GM20431 (cell line): Measurements from ENCODE around the gene SLAMF7.
"Not testable (repeated sequence)": the region's sequence is repeated elsewhere in the genome, so short reads cannot be mapped to it uniquely, and the experiment has no call there.

ENCODE experiments used
- in situ Hi-C: fragments of 300-500 bp; cut with MseI, MboI; formaldehyde crosslinking; loops from one replicate; pipeline ENCODE4 v1.15.0; 2020; ENCODE audit warnings: low sequenced_read_pairs; ENCODE audit not compliant: unreplicated experiment

SLAMF7 gene, protein sequence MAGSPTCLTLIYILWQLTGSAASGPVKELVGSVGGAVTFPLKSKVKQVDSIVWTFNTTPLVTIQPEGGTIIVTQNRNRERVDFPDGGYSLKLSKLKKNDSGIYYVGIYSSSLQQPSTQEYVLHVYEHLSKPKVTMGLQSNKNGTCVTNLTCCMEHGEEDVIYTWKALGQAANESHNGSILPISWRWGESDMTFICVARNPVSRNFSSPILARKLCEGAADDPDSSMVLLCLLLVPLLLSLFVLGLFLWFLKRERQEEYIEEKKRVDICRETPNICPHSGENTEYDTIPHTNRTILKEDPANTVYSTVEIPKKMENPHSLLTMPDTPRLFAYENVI

GRCh38 chr1:160739098-160739511, at the start of gene SLAMF7:
Gene SLAMF7 (plus strand): TSS chr1:160739247. CDS start chr1:160739302, 55 bp downstream.
- in situ Hi-C loops = no loop called here

DNA sequence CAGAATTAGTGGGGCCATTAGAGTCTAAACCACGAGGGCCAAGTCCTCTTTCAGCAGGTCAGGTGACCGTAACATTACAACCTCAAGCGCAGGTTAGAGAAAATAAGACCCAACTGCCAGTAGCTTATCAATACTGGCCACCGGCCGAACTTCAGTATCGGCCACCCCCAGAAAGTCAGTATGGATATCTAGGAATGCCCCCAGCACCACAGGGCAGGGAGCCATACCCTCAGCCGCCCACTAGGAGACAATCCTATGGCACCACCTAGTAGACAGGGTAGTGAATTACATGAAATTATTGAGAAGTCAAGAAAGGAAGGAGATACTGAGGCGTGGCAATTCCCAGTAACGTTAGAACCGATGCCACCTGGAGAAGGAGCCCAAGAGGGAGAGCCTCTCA, 46.7 kb upstream of the SLAMF7 start:
- in situ Hi-C loops = loop anchor here (25.0 kb wide), 1 partner anchor 270 kb away; the partner anchor contains the start of gene ITLN2

DNA sequence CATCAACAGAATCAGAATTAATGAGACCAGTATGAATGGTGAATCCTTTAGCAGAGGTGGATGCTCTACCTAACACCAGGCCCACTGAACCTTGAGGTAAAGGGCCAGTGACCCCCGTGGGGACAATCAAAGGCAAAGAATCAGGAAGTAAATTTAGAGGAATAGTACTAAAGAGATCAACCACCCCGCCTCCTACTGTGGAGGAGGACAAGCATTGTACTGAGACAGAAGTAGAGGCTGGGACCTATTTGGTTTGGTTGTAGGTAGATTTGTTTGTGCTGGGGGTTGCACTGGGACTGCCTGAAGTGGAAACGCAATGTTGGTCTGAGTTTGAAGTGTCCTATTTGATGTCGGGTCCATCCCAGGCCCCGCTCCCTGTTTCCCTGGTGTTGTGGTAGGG, 36.9 kb upstream of the SLAMF7 start:
- in situ Hi-C loops = no loop called here

- in situ Hi-C loops = no loop called here
Measured at GRCh38 chr1:160704250-160704649, 34.8 kb upstream of the SLAMF7 start.

- in situ Hi-C loops = not testable (repeated sequence)
Measured at GRCh38 chr1:160705212-160705621, 33.8 kb upstream of the SLAMF7 start.

DNA sequence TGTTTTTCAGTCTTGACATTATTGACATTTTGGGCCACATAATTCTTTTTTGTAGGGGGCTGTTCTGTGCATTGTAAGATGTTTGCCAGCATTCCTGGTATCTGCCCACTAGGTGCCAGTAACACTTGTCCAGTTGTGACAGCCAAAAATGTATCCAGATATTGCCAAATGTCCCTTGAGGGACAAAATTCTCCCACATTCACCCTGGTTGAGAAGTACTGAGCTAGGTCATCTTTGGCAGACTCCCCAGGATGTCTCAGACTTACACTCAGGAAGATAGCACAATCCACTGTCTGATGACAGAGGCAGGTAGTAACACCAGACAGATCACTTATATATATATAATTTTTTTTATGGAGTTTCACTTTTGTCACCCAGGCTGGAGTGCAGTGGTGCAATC, 33.3 kb upstream of the SLAMF7 start:
- in situ Hi-C loops = no loop called here

- in situ Hi-C loops = no loop called here
Measured at GRCh38 chr1:160706526-160707235, 32.4 kb upstream of the SLAMF7 start.

- in situ Hi-C loops = no loop called here
Measured at GRCh38 chr1:160707236-160708064, 31.6 kb upstream of the SLAMF7 start.

DNA sequence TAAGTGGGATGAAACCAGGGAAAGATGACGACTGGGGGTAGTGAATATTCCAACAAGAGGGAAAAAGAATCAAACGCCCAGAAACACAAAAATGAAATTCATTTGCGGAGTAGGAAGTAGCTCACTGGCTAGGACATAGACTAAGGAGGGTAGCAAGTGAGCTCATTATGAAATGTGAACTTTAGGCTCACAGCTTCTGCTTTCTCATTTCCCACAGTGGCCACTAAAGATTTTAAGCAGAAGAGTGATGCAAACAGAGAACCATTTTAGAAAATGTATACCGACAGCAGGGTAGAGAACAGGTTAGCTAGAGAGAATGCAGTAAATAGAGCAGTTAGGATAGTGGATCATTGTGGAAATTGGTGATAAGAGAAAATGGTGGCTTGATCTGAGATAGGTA, 30.9 kb upstream of the SLAMF7 start:
- in situ Hi-C loops = no loop called here

- in situ Hi-C loops = no loop called here
Measured at GRCh38 chr1:160708801-160709200, 30.2 kb upstream of the SLAMF7 start.

DNA sequence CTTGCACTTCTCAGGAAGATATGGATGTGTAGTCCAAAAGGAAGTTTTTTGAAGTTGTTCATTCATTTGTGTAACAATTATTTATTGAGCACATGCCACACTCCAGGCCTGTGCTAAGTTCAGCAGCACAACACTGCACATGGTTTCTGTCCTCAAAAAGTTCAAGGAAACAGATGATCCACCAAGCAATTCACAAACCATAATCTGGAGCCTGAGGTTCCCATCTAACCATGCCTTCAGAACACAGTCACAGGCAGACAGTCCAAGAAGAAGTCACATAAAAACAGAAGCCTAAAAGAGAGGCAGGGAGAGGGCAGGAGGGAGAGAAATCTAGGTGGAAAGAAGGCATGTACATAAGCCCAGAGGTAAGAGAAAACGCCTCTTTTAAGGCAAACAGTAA, 29.3 kb upstream of the SLAMF7 start:
- in situ Hi-C loops = no loop called here

DNA sequence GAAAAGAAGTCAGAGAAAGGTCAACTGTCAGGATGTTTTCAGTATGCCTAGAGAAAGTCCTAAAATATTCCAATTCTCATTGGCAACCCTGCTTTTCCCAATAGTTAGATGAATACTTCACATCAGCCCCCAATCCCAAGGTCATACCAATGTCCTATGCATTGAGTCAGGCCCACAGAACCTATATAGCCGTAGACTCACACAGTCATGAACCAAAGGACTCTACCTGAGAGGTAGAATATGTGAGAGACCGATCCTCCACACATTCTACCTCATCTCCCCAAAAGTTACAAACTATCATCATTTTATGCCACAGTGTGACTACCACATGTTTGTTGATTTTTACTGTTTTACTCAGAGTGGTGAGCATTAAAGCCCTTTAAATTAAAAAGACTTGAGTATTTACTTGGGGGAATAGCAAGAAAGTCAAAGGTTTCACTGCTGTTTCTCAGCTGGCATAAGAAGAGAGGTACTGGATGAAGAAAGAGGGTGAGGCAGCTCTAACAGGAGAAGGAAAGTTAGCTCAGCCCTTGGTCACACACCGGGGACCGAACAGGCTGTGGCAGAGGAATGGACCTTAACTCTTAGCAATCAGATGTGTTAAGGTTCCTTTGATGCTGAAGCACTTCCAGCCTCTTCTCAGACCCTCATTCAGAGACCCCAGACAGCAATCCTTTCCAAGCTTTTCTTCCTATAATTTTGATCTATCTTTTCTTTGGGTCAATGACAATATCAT, 28.4 kb upstream of the SLAMF7 start:
- in situ Hi-C loops = no loop called here

GRCh38 chr1:160711276-160711601, 27.8 kb upstream of the SLAMF7 start:
- in situ Hi-C loops = no loop called here

GRCh38 chr1:160711602-160712311, 27.3 kb upstream of the SLAMF7 start, which contains the start of gene CD48:
Gene CD48 (minus strand): TSS chr1:160711822. CDS start chr1:160711763, 59 bp downstream.
- in situ Hi-C loops = no loop called here

- in situ Hi-C loops = not testable (repeated sequence)
Measured at GRCh38 chr1:160712525-160713080, 26.4 kb upstream of the SLAMF7 start.

GRCh38 chr1:160713161-160713560, 25.9 kb upstream of the SLAMF7 start:
- in situ Hi-C loops = no loop called here

GRCh38 chr1:160714034-160714648, 24.9 kb upstream of the SLAMF7 start:
- in situ Hi-C loops = not testable (repeated sequence)

GRCh38 chr1:160716013-160716412, 23.0 kb upstream of the SLAMF7 start:
- in situ Hi-C loops = no loop called here

- in situ Hi-C loops = no loop called here
Measured at GRCh38 chr1:160717306-160717705, 21.7 kb upstream of the SLAMF7 start.
